Breast epithelium (tissue), 3 donors: ENCODE data around the gene XPA.

ENCODE experiments used
- CTCF ChIP-seq, 3 donors: fragments of 450-650 bp; IDR thresholded peaks; one replicate each; pipeline ENCODE4 v1.5.1; 2016 to 2017; ENCODE audit warnings: antibody characterized with exemption in 3 of 3, mild to moderate bottlenecking in 3 of 3, moderate library complexity in 3 of 3
- POLR2A ChIP-seq: fragments of 450-650 bp; IDR thresholded peaks from one replicate; pipeline ENCODE4 v1.6.1; 2016; ENCODE audit warnings: antibody characterized with exemption, mild to moderate bottlenecking, moderate library complexity

GRCh38 chr9:97742545-97742944, 45.4 kb upstream of the XPA start:
- TF ChIP-seq POLR2A (no peak), CTCF (IDR thresholded peaks at IDR 0.05) (no peak)
